ENCODE measurements around the gene DRD4. TPM values are rescaled to one million over a fixed set of nuclear protein-coding genes. Genes with fewer than 3 reads are reported as not detected.

Gene DRD4
- total RNA-seq, 2 experiments from 2014 or later, result 0.88 to 0.89 TPM

DNA sequence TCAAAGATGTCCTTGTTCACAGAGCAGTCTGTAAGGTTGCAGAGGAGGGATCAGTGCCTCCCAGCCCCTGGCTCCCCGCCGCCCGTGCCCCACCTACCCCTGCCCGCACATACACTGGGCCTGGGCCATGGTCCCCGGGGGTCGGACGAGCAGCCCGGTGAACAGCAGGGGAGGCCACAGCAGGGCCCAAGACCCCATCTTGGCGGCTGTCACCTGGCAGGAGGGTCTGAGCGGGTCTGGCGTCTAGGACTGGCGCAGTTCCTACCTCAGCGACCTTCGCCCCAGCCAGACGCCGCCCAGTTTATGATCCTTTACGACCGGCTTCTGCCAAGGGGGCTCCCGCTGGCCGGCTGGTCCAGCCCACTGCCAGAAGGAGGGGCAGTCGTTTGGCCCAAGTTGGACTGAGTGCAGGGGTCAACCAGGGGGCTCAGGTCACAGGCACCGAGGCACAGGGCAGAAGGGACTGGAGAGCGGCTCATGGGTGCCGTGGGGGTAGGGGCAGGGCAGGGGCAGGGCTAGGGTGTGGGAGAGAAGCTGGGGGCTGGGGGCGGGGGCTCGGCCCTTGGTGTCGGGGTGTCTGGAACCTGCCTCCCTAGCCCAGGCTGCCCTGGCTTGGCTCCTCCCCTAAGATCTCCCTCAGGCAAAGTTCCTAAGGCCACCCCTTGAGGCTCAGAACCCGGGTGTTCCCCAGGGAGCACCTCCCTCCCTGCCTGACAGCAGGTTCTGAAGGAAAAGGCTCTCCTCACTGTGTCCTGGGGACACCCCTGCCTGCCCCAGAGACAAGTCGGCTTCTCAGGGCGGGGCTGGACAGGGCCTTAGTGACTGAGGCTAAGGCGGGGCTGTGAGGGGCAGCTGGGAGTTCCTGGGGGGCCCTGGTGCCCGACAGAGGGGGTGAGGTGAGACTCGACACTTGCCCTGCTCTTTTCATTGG lies 12.1 kb upstream of the DRD4 start, which contains the start of gene CDHR5:
CDHR5 (minus strand) TSS at position 251 of the 931 bp plus-strand sequence; CDS start at position 198, 53 bp downstream.
- Mint-ChIP-seq H3K4me1 (ENCODE audit: low read depth) (peaks cover 22% of the 10 kb centered on the region), H3K4me3 (no peak within 1 kb of the TSS), H3K27me3 (peaks cover 21% of the 10 kb centered on the region), H3K36me3 (ENCODE audit: low read depth) (peaks cover 4% of the 10 kb centered on the region), H3K9me3 (no peaks in the 10 kb centered on the region), H3K27ac (no peak within 1 kb of the TSS)
- ChIA-PET POLR2A (interaction anchor here (1.4 kb wide), 1 partner anchor 70 kb away, joined by 4 read pairs; no protein-coding TSS in a partner anchor), CTCF (interaction anchor here (1.0 kb wide), 1 partner anchor 70 kb away, joined by 3 read pairs; no protein-coding TSS in a partner anchor)
- TF ChIP-seq, protein P1, sequence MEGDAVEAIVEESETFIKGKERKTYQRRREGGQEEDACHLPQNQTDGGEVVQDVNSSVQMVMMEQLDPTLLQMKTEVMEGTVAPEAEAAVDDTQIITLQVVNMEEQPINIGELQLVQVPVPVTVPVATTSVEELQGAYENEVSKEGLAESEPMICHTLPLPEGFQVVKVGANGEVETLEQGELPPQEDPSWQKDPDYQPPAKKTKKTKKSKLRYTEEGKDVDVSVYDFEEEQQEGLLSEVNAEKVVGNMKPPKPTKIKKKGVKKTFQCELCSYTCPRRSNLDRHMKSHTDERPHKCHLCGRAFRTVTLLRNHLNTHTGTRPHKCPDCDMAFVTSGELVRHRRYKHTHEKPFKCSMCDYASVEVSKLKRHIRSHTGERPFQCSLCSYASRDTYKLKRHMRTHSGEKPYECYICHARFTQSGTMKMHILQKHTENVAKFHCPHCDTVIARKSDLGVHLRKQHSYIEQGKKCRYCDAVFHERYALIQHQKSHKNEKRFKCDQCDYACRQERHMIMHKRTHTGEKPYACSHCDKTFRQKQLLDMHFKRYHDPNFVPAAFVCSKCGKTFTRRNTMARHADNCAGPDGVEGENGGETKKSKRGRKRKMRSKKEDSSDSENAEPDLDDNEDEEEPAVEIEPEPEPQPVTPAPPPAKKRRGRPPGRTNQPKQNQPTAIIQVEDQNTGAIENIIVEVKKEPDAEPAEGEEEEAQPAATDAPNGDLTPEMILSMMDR (IDR thresholded peaks at IDR 0.05), result no peak
- ATAC-seq (no peak), DNase-seq (no peak)
- intact Hi-C loops (cut with micrococcal nuclease), result no loop called here

GRCh38 chr11:625636-626268 lies 11.3 kb upstream of the DRD4 start:
- Mint-ChIP-seq H3K4me3 (no peak overlapping the region), H3K4me1 (ENCODE audit: low read depth) (peaks cover 22% of the 10 kb centered on the region), H3K9me3 (no peaks in the 10 kb centered on the region), H3K36me3 (ENCODE audit: low read depth) (peaks cover 4% of the 10 kb centered on the region), H3K27ac (no peak overlapping the region), H3K27me3 (peaks cover 21% of the 10 kb centered on the region)
- DNase-seq (no peak), ATAC-seq (no peak)
- POLR2A ChIA-PET, result interaction anchor here (1.4 kb wide), 1 partner anchor 71 kb away, joined by 4 read pairs; no protein-coding TSS in a partner anchor
- TF ChIP-seq, protein P1 (IDR thresholded peaks at IDR 0.05), result no peak
- intact Hi-C loops (cut with micrococcal nuclease), result no loop called here
- CTCF ChIA-PET, result interaction anchor here (1.8 kb wide), 1 partner anchor 71 kb away, joined by 4 read pairs; no protein-coding TSS in a partner anchor

DNA sequence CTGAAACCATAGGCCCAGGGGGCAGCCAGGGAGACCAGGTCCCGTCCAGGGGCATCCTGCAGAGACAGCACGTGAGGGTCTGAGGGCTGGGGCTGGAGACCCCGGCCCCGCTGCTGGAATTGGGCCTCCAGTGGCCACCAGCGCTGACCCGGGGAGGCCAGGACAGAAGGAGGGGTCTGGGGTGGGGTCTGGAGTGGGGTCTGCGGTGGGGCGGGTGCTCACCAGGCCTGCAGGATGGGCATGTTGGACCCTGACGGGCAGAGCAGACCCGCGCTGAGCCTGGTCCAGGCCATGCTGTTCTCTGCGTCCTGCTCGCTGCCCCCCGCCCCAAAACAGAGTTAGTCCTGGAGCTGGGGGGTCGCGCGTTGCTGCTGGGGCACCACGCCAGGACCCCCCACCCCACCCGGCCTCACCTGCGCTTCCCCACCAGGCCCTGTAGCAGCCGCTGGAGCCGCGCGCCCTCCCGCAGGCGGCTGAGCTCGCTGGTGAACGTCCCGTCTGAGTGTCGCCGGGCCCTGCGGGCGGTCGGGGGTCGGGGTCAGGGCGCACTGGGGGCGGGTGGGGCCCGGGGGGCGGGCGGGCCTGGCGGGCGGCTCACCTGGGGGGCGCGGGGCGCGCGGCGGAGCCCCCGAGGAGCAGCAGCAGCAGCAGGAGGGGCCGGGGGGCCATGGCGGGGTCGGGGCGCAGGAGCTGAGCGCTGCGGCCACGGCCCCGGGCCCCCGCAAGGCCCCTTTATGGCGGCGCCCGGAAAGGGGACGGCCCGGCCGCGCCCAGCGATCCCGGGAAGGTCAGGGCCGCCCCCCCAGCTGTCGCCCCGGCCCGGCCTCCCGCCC lies 10.4 kb upstream of the DRD4 start, which contains the start of gene SCT:
SCT (minus strand) TSS at position 707 of the 833 bp plus-strand sequence; CDS start at position 669, 38 bp downstream.
- intact Hi-C loops (cut with micrococcal nuclease), result no loop called here
- no peaks in the 10 kb centered on the region for H3K9me3 Mint-ChIP-seq
- H3K27ac Mint-ChIP-seq, result no peak within 1 kb of the TSS
- peaks cover 22% of the 10 kb centered on the region for H3K4me1 Mint-ChIP-seq (ENCODE audit: low read depth)
- peaks cover 4% of the 10 kb centered on the region for H3K36me3 Mint-ChIP-seq (ENCODE audit: low read depth)
- ChIA-PET CTCF (interaction anchor here (1.8 kb wide), 1 partner anchor 72 kb away, joined by 4 read pairs; no protein-coding TSS in a partner anchor), POLR2A (interaction anchor here (0.7 to 1.5 kb wide), 5 partner anchors 11 to 72 kb away, joined by 3 to 4 read pairs (median 4); partner anchors contain the start of gene IRF7)
- H3K27me3 Mint-ChIP-seq, result peaks cover 21% of the 10 kb centered on the region
- no peak within 1 kb of the TSS for H3K4me3 Mint-ChIP-seq
- DNase-seq (no peak), ATAC-seq (no peak)
- TF ChIP-seq, protein P1 (IDR thresholded peaks at IDR 0.05), result no peak

DNA sequence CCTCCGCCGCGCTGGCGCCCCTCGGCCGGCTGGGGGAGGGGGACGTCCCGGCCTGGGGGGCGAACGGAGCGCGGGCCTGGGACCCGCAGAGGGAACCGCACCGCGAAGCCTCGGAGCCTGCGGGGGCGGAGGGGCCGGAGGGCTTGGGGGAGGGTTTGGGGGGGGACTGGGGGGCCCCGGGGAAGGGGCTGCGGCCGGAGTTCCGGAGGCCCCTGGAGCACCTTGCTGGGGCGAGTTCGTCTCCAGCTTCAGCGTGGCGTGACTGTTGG lies 9.8 kb upstream of the DRD4 start:
- peaks cover 22% of the 10 kb centered on the region for H3K4me1 Mint-ChIP-seq (ENCODE audit: low read depth)
- H3K27ac Mint-ChIP-seq, result no peak overlapping the region
- H3K4me3 Mint-ChIP-seq, result no peak overlapping the region
- H3K27me3 Mint-ChIP-seq, result peaks cover 21% of the 10 kb centered on the region
- no peaks in the 10 kb centered on the region for H3K9me3 Mint-ChIP-seq
- intact Hi-C loops (cut with micrococcal nuclease), result no loop called here
- POLR2A ChIA-PET, result interaction anchor here (0.8 to 1.5 kb wide), 3 partner anchors 11 to 66 kb away, joined by 4 read pairs; partner anchors contain the start of gene IRF7
- peaks cover 2% of the 10 kb centered on the region for H3K36me3 Mint-ChIP-seq (ENCODE audit: low read depth)
- TF ChIP-seq, protein P1 (IDR thresholded peaks at IDR 0.05), result no peak
- CTCF ChIA-PET, result interaction anchor here (1.8 kb wide), 1 partner anchor 72 kb away, joined by 4 read pairs; no protein-coding TSS in a partner anchor
- ATAC-seq (no peak), DNase-seq (no peak)

Measured in activated CD8-positive, alpha-beta T cell treated with anti-CD3 and anti-CD28 coated beads for 36 hours (primary cell).